Tibial nerve (tissue), 4 donors: Measurements from ENCODE around the gene CCDC170.

Experiments
- CTCF ChIP-seq, 5 experiments: fragments of 200-600 bp in 3 of 5; fragments of 450-650 bp in 2 of 5; sonication (generic) in 3 of 5; IDR thresholded peaks; one replicate each; pipeline ENCODE4 v1.5.1; 2016 to 2019; ENCODE audit warnings: antibody characterized with exemption in 5 of 5, mild to moderate bottlenecking in 3 of 5, moderate library complexity in 2 of 5
- EP300 ChIP-seq, 2 donors: sonication (generic); formaldehyde crosslinking; IDR thresholded peaks; one replicate each; pipeline ENCODE4 v1.6.1; 2017; ENCODE audit warnings: antibody characterized with exemption in 2 of 2, mild to moderate bottlenecking in 1 of 2

DNA sequence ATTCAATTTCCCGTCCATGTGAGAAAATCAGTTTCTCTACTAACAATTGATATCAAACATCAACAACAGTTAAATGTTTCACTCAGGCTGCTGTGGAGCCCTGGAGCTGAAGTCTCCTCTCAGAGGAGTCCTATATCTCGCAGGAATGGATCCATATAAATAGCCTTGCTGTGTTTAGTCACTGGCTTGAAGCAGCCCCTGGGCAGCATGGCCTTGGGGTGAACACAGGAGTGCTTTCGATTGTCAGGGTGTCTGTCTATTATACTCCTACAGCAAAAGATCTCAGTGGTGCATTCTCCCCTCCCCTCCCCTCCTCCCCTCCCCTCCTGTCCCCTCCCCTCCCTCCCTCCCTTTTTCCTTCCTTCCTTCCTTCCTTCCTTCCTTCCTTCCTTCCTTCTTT, 141.9 kb downstream of the CCDC170 start:
- no peak for TF ChIP-seq CTCF (IDR thresholded peaks at IDR 0.05)
- TF ChIP-seq EP300 (IDR thresholded peaks at IDR 0.05), result no peak
